Umbilical cord (tissue), 1 donor: ENCODE measurements around the gene VMO1. TPM values are rescaled to one million over a fixed set of nuclear protein-coding genes. Genes with fewer than 3 reads are reported as not detected.

ENCODE experiments used
- total RNA-seq: library from RNA; depleted of rRNA; stranded (reverse); fragments of >200 nt; gene quantifications from one replicate; pipeline ENCODE4 v1.2.3, GENCODE V29; 2014; ENCODE audit warnings: low replicate concordance; ENCODE audit not compliant: insufficient read depth

The VMO1 gene
- total RNA-seq, 1 donor from 2014 or later = not detected

Other genes starting within 250 kb of the VMO1 start
- gene MYBBP1A, start 231.0 kb downstream of the VMO1 start, total RNA-seq = 27.9 TPM
- 1.4 TPM for gene GGT6, start 225.8 kb downstream of the VMO1 start, total RNA-seq
- 11.3 TPM for gene SMTNL2, start 201.8 kb downstream of the VMO1 start, total RNA-seq
- gene ALOX15, start 144.7 kb downstream of the VMO1 start, total RNA-seq = not detected
- 16.1 TPM for gene PELP1, start 82.2 kb downstream of the VMO1 start, total RNA-seq
- gene ARRB2, start 75.7 kb downstream of the VMO1 start, total RNA-seq = 3.1 TPM
- gene MED11, start 54.9 kb downstream of the VMO1 start, total RNA-seq = 5.3 TPM
- gene ZMYND15, start 46.5 kb downstream of the VMO1 start, total RNA-seq = not detected
- gene CXCL16, start 46.4 kb downstream of the VMO1 start, total RNA-seq = 2.4 TPM
- not detected for gene TM4SF5, start 14.5 kb downstream of the VMO1 start, total RNA-seq
- gene GLTPD2, start 2.6 kb upstream of the VMO1 start, total RNA-seq = not detected
- 32.7 TPM for gene PSMB6, start 9.8 kb upstream of the VMO1 start, total RNA-seq
- 16.6 TPM for gene PLD2, start 20.8 kb upstream of the VMO1 start, total RNA-seq
- gene MINK1, start 47.0 kb upstream of the VMO1 start, total RNA-seq = 10.1 TPM
- 11.3 TPM for gene C17orf107, start 113.2 kb upstream of the VMO1 start, total RNA-seq
- not detected for gene CHRNE, start 116.7 kb upstream of the VMO1 start, total RNA-seq
- 0.72 TPM for gene GP1BA, start 145.9 kb upstream of the VMO1 start, total RNA-seq
- gene SLC25A11, start 153.7 kb upstream of the VMO1 start, total RNA-seq = 28.9 TPM
- gene RNF167, start 153.9 kb upstream of the VMO1 start, total RNA-seq = 10.8 TPM
- 339 TPM for gene PFN1, start 162.2 kb upstream of the VMO1 start, total RNA-seq
- gene ENO3, start 164.8 kb upstream of the VMO1 start, total RNA-seq = 12.0 TPM
- 40.2 TPM for gene SPAG7, start 181.5 kb upstream of the VMO1 start, total RNA-seq
- gene CAMTA2, start 201.3 kb upstream of the VMO1 start, total RNA-seq = 1.7 TPM
- 2.9 TPM for gene INCA1, start 211.2 kb upstream of the VMO1 start, total RNA-seq
- 35.6 TPM for gene KIF1C, start 211.6 kb upstream of the VMO1 start, total RNA-seq
- 1.4 TPM for gene SLC52A1, start 249.1 kb upstream of the VMO1 start, total RNA-seq